Breast epithelium (tissue), 4 donors: ENCODE data around the gene TK1. TPM values are rescaled to one million over a fixed set of nuclear protein-coding genes. Genes with fewer than 3 reads are reported as not detected.

Experiments used
- DNase-seq, 2 donors: peaks; one replicate each; pipeline ENCODE4 v3.0.0-alpha.2; 2019; ENCODE audit warnings: low spot score in 2 of 2
- H3K27ac ChIP-seq, 2 donors: fragments of 200-600 bp; sonication (generic) in 1 of 2; one replicate each; pipeline ENCODE4 v1.5.1; 2016 to 2019; ENCODE audit warnings: mild to moderate bottlenecking in 1 of 2
- H3K27me3 ChIP-seq, 2 donors: fragments of 200-600 bp; sonication (generic) in 1 of 2; one replicate each; pipeline versions ENCODE4 v1.5.1 to v1.6.0; 2017 to 2019; ENCODE audit warnings: control low read depth in 1 of 2, mild to moderate bottlenecking in 1 of 2
- H3K36me3 ChIP-seq: fragments of 200-600 bp; one replicate; pipeline ENCODE4 v1.5.1; 2019
- H3K4me1 ChIP-seq, 2 donors: fragments of 200-600 bp; sonication (generic); one replicate each; pipeline ENCODE4 v1.5.1; 2016 to 2019; ENCODE audit warnings: control low read depth in 1 of 2
- H3K4me3 ChIP-seq, 3 donors: fragments of 200-600 bp; sonication (generic); 1 replicate in 2 of 3; 2 replicates in 1 of 3; pipeline ENCODE4 v1.5.1; 2016 to 2019; ENCODE audit warnings: mild to moderate bottlenecking in 3 of 3, moderate library complexity in 2 of 3
- H3K9me3 ChIP-seq, 2 donors: fragments of 200-600 bp; sonication (generic) in 1 of 2; one replicate each; pipeline ENCODE4 v1.5.1; 2016 to 2019; ENCODE audit warnings: control low read depth in 1 of 2
- CTCF ChIP-seq, 3 donors: fragments of 450-650 bp; IDR thresholded peaks; one replicate each; pipeline ENCODE4 v1.5.1; 2016 to 2017; ENCODE audit warnings: antibody characterized with exemption in 3 of 3, mild to moderate bottlenecking in 3 of 3, moderate library complexity in 3 of 3
- POLR2A ChIP-seq: fragments of 450-650 bp; IDR thresholded peaks from one replicate; pipeline ENCODE4 v1.6.1; 2016; ENCODE audit warnings: antibody characterized with exemption, mild to moderate bottlenecking, moderate library complexity
- POLR2AphosphoS5 ChIP-seq, 3 donors: sonication (generic); formaldehyde crosslinking; IDR thresholded peaks; one replicate each; pipeline ENCODE4 v1.6.1; 2017; ENCODE audit warnings: antibody characterized with exemption in 3 of 3
- intact Hi-C: fragments of 100-400 bp; cut with DNase I; formaldehyde crosslinking; loops from one replicate; pipeline ENCODE4 v1.15.1; 2023; ENCODE audit warnings: low total_unique reads
- total RNA-seq, 3 donors: library from RNA; depleted of rRNA; stranded (reverse); fragments of >200 nt; gene quantifications; one replicate each; pipeline ENCODE4 v1.1.0, GENCODE V29; 2016

Gene TK1
- total RNA-seq, 3 donors from 2014 or later = 2.6 to 5.6 (median 3.7) TPM

- TF ChIP-seq POLR2AphosphoS5 (IDR thresholded peaks at IDR 0.05) (no peak), CTCF (IDR thresholded peaks at IDR 0.05) (no peak), POLR2A (no peak)
- intact Hi-C loops = loop anchor here (5.0 kb wide), 1 partner anchor 1136 kb away; no protein-coding TSS in a partner anchor
- H3K4me1 ChIP-seq = no peaks in the 10 kb centered on the region
- H3K36me3 ChIP-seq = no peaks in the 10 kb centered on the region
- H3K27me3 ChIP-seq = peaks cover 5 to 24% of the 10 kb centered on the region in 2 donors
- no peak for DNase-seq
- no peak overlapping the region for H3K27ac ChIP-seq
- no peaks in the 10 kb centered on the region for H3K9me3 ChIP-seq
- H3K4me3 ChIP-seq = no peak overlapping the region
Measured at GRCh38 chr17:78228176-78228575, 41.3 kb upstream of the TK1 start.

- intact Hi-C loops = loop anchor here (5.0 kb wide), 1 partner anchor 1135 kb away; no protein-coding TSS in a partner anchor
- no peaks in the 10 kb centered on the region for H3K9me3 ChIP-seq
- no peak overlapping the region for H3K4me3 ChIP-seq
- H3K27me3 ChIP-seq = peaks cover 5 to 21% of the 10 kb centered on the region in 2 donors
- no peaks in the 10 kb centered on the region for H3K36me3 ChIP-seq
- TF ChIP-seq CTCF (IDR thresholded peaks at IDR 0.05) (no peak), POLR2A (no peak), POLR2AphosphoS5 (IDR thresholded peaks at IDR 0.05) (no peak)
- no peak overlapping the region for H3K27ac ChIP-seq
- no peaks in the 10 kb centered on the region for H3K4me1 ChIP-seq
- no peak for DNase-seq
Measured at GRCh38 chr17:78227455-78227916, 40.6 kb upstream of the TK1 start.

GRCh38 chr17:78226759-78227454 is 40.1 kb upstream of the TK1 start:
- Histone ChIP-seq H3K27me3 (peaks cover 5 to 15% of the 10 kb centered on the region in 2 donors), H3K9me3 (no peaks in the 10 kb centered on the region), H3K4me3 (no peak overlapping the region)

GRCh38 chr17:78226055-78226758 is 39.4 kb upstream of the TK1 start:
- H3K36me3 ChIP-seq = no peaks in the 10 kb centered on the region
- H3K27me3 ChIP-seq = peaks cover 3 to 9% of the 10 kb centered on the region in 2 donors
- no peak overlapping the region for H3K4me3 ChIP-seq
- intact Hi-C loops = loop anchor here (5.0 kb wide), 1 partner anchor 1134 kb away; no protein-coding TSS in a partner anchor
- no peak for TF ChIP-seq POLR2AphosphoS5 (IDR thresholded peaks at IDR 0.05)
- TF ChIP-seq POLR2A = no peak
- DNase-seq = no peak
- no peak overlapping the region for H3K27ac ChIP-seq
- no peaks in the 10 kb centered on the region for H3K9me3 ChIP-seq
- H3K4me1 ChIP-seq = no peaks in the 10 kb centered on the region

More at GRCh38 chr17:78226759-78227454, 40.1 kb upstream of the TK1 start:
- Histone ChIP-seq H3K27ac (no peak overlapping the region), H3K4me1 (no peaks in the 10 kb centered on the region), H3K36me3 (no peaks in the 10 kb centered on the region)
- intact Hi-C loops = loop anchor here (5.0 kb wide), 1 partner anchor 1135 kb away; no protein-coding TSS in a partner anchor
- DNase-seq = no peak
- no peak for TF ChIP-seq POLR2AphosphoS5 (IDR thresholded peaks at IDR 0.05)
- no peak for TF ChIP-seq POLR2A

- Histone ChIP-seq H3K27ac (peak overlapping the region in 1 of 2 donors; percentile 61), H3K36me3 (no peaks in the 10 kb centered on the region), H3K4me1 (no peaks in the 10 kb centered on the region), H3K27me3 (no peaks in the 10 kb centered on the region), H3K4me3 (peak overlapping the region in 1 of 3 donors; percentile 37), H3K9me3 (no peaks in the 10 kb centered on the region)
- DNase-seq = no peak
- TF ChIP-seq POLR2A (no peak), CTCF (IDR thresholded peaks at IDR 0.05) (no peak), POLR2AphosphoS5 (IDR thresholded peaks at IDR 0.05) (no peak)
- intact Hi-C loops = loop anchor here (5.0 kb wide), 1 partner anchor 1133 kb away; no protein-coding TSS in a partner anchor
Measured at GRCh38 chr17:78225088-78225865, 38.4 kb upstream of the TK1 start.
